Measurements from ENCODE around the gene SAMD5.

SAMD5 gene

GRCh38 chr6:147588469-147588868, 80.0 kb downstream of the SAMD5 start:
- H3K4me3 ChIP-seq (replicated peaks; ENCODE audit: low read depth, low read length), result no peak overlapping the region
- DNase-seq (ENCODE audit: low read depth), result no peak
- TF ChIP-seq, protein P1, sequence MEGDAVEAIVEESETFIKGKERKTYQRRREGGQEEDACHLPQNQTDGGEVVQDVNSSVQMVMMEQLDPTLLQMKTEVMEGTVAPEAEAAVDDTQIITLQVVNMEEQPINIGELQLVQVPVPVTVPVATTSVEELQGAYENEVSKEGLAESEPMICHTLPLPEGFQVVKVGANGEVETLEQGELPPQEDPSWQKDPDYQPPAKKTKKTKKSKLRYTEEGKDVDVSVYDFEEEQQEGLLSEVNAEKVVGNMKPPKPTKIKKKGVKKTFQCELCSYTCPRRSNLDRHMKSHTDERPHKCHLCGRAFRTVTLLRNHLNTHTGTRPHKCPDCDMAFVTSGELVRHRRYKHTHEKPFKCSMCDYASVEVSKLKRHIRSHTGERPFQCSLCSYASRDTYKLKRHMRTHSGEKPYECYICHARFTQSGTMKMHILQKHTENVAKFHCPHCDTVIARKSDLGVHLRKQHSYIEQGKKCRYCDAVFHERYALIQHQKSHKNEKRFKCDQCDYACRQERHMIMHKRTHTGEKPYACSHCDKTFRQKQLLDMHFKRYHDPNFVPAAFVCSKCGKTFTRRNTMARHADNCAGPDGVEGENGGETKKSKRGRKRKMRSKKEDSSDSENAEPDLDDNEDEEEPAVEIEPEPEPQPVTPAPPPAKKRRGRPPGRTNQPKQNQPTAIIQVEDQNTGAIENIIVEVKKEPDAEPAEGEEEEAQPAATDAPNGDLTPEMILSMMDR (IDR thresholded peaks at IDR 0.05; ENCODE audit: low read length, missing control alignments), result no peak

DNA sequence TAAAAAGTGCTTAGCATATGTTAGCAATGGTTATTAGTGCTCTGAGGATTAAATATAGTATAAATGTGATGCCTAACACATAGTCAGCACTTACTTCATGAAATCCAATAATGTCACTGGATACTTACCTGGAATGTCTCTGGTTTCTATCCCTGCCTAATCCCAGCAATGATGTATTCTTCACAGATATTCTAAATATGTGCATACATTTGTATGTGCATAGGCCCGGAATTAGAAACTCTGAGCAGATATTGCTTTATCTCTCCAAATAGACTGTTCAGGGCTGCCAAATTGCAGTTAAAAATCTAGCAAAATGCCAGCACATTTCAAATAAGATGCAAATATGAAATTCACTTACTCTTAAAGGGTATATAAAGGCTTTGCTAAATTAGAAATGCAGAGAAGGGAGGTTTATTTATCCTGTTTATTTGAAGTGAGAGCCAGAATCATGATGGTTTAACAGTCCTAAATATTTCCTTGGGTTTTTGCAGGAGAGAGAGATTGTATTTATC, 81.3 kb downstream of the SAMD5 start:
- TF ChIP-seq, protein P1 (IDR thresholded peaks at IDR 0.05; ENCODE audit: low read length, missing control alignments), result no peak
- DNase-seq (ENCODE audit: low read depth), result no peak
- H3K4me3 ChIP-seq (replicated peaks; ENCODE audit: low read depth, low read length), result no peak overlapping the region

GRCh38 chr6:147595961-147596360, 87.5 kb downstream of the SAMD5 start:
- TF ChIP-seq, protein P1 (IDR thresholded peaks at IDR 0.05; ENCODE audit: low read length, missing control alignments), result no peak
- no peak overlapping the region for H3K4me3 ChIP-seq (replicated peaks; ENCODE audit: low read depth, low read length)
- no peak for DNase-seq (ENCODE audit: low read depth)

DNA sequence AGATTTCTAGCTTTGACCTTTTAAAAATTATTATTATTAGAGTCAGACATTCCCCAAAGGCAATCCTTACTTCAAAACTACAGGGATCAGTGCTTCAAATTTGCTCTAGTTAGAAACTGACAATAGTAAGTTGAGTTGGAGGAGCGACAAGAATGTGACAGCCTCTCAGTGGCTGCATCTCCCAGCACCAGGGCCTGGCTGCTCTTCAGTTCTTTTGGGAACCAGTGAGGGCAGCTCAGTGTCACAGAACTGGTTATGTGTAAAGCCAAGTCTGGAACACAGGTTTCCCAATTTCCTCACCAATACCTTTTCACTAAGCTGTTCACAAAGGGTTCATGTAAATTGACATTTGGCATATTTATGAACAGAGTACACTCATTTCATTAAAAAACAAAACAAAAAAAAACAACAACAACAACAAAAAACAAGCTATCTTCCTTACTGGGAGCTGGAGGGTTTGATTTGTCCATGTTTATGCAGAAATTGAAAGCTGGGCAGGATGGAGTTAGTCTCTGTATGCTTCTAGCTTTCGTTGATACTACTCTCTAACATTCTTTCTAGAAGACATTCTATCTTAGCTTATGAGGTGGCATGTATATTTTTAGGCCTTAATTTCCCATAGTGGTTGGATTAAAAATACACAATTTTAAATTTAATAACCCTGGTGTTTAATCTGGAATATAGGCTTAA, 95.0 kb downstream of the SAMD5 start:
- TF ChIP-seq, protein P1 (IDR thresholded peaks at IDR 0.05; ENCODE audit: low read length, missing control alignments), result no peak
- H3K4me3 ChIP-seq (replicated peaks; ENCODE audit: low read depth, low read length), result no peak overlapping the region
- DNase-seq (ENCODE audit: low read depth), result no peak

DNA sequence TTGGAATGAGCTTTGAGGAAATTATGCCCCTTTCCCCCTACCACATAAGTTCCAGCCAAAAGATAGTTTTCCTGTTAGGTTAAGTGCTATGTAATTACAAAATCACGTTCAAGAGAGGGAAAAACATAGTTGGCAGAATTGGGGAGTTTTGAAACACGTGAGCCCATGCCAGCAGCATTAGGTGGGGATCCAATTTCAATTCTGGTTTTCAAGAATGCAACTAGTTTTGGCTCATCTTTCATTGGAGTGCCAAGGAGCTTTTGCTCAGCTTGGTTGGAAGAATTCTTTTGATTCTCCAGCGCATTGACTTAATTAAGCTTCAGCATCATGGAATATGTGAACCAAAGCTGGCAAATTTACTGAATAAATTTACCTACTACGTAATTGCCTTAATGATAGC, 95.9 kb downstream of the SAMD5 start:
- no peak overlapping the region for H3K4me3 ChIP-seq (replicated peaks; ENCODE audit: low read depth, low read length)
- TF ChIP-seq, protein P1 (IDR thresholded peaks at IDR 0.05; ENCODE audit: low read length, missing control alignments), result no peak
- DNase-seq (ENCODE audit: low read depth), result no peak

DNA sequence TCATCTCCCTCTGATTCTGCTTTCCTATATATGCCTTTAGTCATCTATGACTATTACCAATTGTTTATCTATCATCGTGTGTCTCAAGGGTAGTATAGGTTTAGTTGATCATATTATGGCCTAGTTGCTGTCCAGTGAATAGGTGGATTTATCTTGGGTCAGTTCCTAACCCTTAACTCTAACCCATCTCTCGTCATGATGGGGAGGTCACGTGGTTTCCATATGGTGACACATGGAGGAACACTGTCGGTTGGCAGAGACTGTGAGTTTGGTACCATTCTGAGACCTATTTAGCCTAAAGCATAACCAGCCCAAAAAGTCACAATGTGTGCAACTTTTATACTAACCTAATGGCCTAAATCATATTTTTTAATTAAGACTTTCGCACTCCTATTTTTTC, 103.5 kb downstream of the SAMD5 start:
- TF ChIP-seq, protein P1 (IDR thresholded peaks at IDR 0.05; ENCODE audit: low read length, missing control alignments), result no peak
- DNase-seq (ENCODE audit: low read depth), result no peak
- H3K4me3 ChIP-seq (replicated peaks; ENCODE audit: low read depth, low read length), result no peak overlapping the region

- no peak overlapping the region for H3K4me3 ChIP-seq (replicated peaks; ENCODE audit: low read depth, low read length)
- TF ChIP-seq, protein P1 (IDR thresholded peaks at IDR 0.05; ENCODE audit: low read length, missing control alignments), result no peak
- DNase-seq (ENCODE audit: low read depth), result no peak
These were observed 106.0 kb downstream of the SAMD5 start for GRCh38 chr6:147614501-147614900.
